GM23338 (cell line): ENCODE data around the gene CEP295NL.

ENCODE experiments used
- CREB1 ChIP-seq: fragments of 250-450 bp; sonication (Bioruptor Pico); IDR thresholded peaks from 2 replicates; pipeline ENCODE4 v1.5.0; 2020; ENCODE audit warnings: low read depth, mild to moderate bottlenecking, moderate library complexity
- EZH2 ChIP-seq: fragments of 200-600 bp; sonication (generic); IDR thresholded peaks from one replicate; pipeline ENCODE4 v1.8.0; 2017; ENCODE audit warnings: antibody characterized with exemption, mild to moderate bottlenecking, low read depth; ENCODE audit not compliant: unreplicated experiment
- EZH2phosphoT487 ChIP-seq: fragments of 200-600 bp; sonication (generic); IDR thresholded peaks from one replicate; pipeline ENCODE4 v1.8.1; 2018; ENCODE audit warnings: antibody characterized with exemption; ENCODE audit not compliant: unreplicated experiment
- NANOG ChIP-seq: IDR thresholded peaks from 2 replicates; pipeline ENCODE4 v1.6.1; 2016; ENCODE audit warnings: antibody characterized with exemption, borderline replicate concordance
- POLR2AphosphoS5 ChIP-seq: IDR thresholded peaks from 2 replicates; pipeline ENCODE4 v1.6.1; 2016; ENCODE audit warnings: antibody characterized with exemption, low read depth
- TF ChIP-seq, protein P1 (sequence below), 2 experiments: fragments of 200-600 bp in 1 of 2; sonication (generic) in 1 of 2; conservative IDR thresholded peaks; 2 replicates each; pipeline versions ENCODE4 v1.5.1 to v1.6.1; 2016 to 2017; ENCODE audit warnings: antibody characterized with exemption in 2 of 2, low read depth in 2 of 2, mild to moderate bottlenecking in 2 of 2, moderate library complexity in 1 of 2

- TF ChIP-seq, protein P1, sequence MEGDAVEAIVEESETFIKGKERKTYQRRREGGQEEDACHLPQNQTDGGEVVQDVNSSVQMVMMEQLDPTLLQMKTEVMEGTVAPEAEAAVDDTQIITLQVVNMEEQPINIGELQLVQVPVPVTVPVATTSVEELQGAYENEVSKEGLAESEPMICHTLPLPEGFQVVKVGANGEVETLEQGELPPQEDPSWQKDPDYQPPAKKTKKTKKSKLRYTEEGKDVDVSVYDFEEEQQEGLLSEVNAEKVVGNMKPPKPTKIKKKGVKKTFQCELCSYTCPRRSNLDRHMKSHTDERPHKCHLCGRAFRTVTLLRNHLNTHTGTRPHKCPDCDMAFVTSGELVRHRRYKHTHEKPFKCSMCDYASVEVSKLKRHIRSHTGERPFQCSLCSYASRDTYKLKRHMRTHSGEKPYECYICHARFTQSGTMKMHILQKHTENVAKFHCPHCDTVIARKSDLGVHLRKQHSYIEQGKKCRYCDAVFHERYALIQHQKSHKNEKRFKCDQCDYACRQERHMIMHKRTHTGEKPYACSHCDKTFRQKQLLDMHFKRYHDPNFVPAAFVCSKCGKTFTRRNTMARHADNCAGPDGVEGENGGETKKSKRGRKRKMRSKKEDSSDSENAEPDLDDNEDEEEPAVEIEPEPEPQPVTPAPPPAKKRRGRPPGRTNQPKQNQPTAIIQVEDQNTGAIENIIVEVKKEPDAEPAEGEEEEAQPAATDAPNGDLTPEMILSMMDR (conservative IDR thresholded peaks at IDR 0.05; ENCODE audit: low read depth in 2 of 2): no peak
- TF ChIP-seq POLR2AphosphoS5: no peak
- no peak for TF ChIP-seq EZH2phosphoT487
- TF ChIP-seq CREB1 (CRISPR knock-in tag): no peak
- no peak for TF ChIP-seq EZH2
- TF ChIP-seq NANOG: no peak
These were observed 13.5 kb downstream of the CEP295NL start for GRCh38 chr17:78889531-78889930.
